Measurements from ENCODE around the gene DAPK2.

Gene DAPK2

GRCh38 chr15:63876085-63876662 is 170.1 kb downstream of the DAPK2 start:
- H3K9me3 ChIP-seq (ENCODE audit: insufficient read depth, low read length) = no peaks in the 10 kb centered on the region
- H3K4me1 ChIP-seq (ENCODE audit: low read length) = peaks cover 35% of the 10 kb centered on the region
- H2AFZ ChIP-seq (ENCODE audit: low read depth, low read length) = no peak overlapping the region
- H3K4me3 ChIP-seq (ENCODE audit: low read length) = no peak overlapping the region
- TF ChIP-seq CTCF (IDR thresholded peaks at IDR 0.05; ENCODE audit: low read depth, low read length) = no peak
- no peak for TF ChIP-seq EZH2phosphoT487 (IDR thresholded peaks at IDR 0.05; ENCODE audit: low read depth)
- H3K79me2 ChIP-seq (ENCODE audit: low read length) = no peaks in the 10 kb centered on the region
- no peaks in the 10 kb centered on the region for H3K36me3 ChIP-seq (replicated peaks; ENCODE audit: low read depth, low read length)
- H3K4me2 ChIP-seq (ENCODE audit: low read length) = no peak overlapping the region
- no peak overlapping the region for H3K9ac ChIP-seq (ENCODE audit: low read length)
- no peaks in the 10 kb centered on the region for H3K27me3 ChIP-seq (ENCODE audit: low read depth, low read length)
- H3K27ac ChIP-seq (ENCODE audit: low read length) = no peak overlapping the region
- no peaks in the 10 kb centered on the region for H4K20me1 ChIP-seq (ENCODE audit: insufficient read depth, low read length)

- Histone ChIP-seq H3K27ac (ENCODE audit: low read length) (no peak overlapping the region), H4K20me1 (ENCODE audit: insufficient read depth, low read length) (no peaks in the 10 kb centered on the region), H3K4me2 (ENCODE audit: low read length) (no peak overlapping the region), H3K4me3 (ENCODE audit: low read length) (no peak overlapping the region), H3K4me1 (ENCODE audit: low read length) (peaks cover 32% of the 10 kb centered on the region), H3K9ac (ENCODE audit: low read length) (no peak overlapping the region), H3K27me3 (ENCODE audit: low read depth, low read length) (no peaks in the 10 kb centered on the region), H3K79me2 (ENCODE audit: low read length) (no peaks in the 10 kb centered on the region), H3K9me3 (ENCODE audit: insufficient read depth, low read length) (no peaks in the 10 kb centered on the region), H2AFZ (ENCODE audit: low read depth, low read length) (no peak overlapping the region), H3K36me3 (replicated peaks; ENCODE audit: low read depth, low read length) (no peaks in the 10 kb centered on the region)
- TF ChIP-seq EZH2phosphoT487 (IDR thresholded peaks at IDR 0.05; ENCODE audit: low read depth) = no peak
- no peak for TF ChIP-seq CTCF (IDR thresholded peaks at IDR 0.05; ENCODE audit: low read depth, low read length)
These were observed 171.7 kb downstream of the DAPK2 start for GRCh38 chr15:63874616-63875015.

- no peak overlapping the region for H3K9ac ChIP-seq (ENCODE audit: low read length)
- H2AFZ ChIP-seq (ENCODE audit: low read depth, low read length) = no peak overlapping the region
- TF ChIP-seq EZH2phosphoT487 (IDR thresholded peaks at IDR 0.05; ENCODE audit: low read depth) (no peak), CTCF (IDR thresholded peaks at IDR 0.05; ENCODE audit: low read depth, low read length) (no peak)
- no peak overlapping the region for H3K27ac ChIP-seq (ENCODE audit: low read length)
- no peak overlapping the region for H3K4me3 ChIP-seq (ENCODE audit: low read length)
- peaks cover 20% of the 10 kb centered on the region for H3K4me1 ChIP-seq (ENCODE audit: low read length)
- H3K27me3 ChIP-seq (ENCODE audit: low read depth, low read length) = no peaks in the 10 kb centered on the region
- no peaks in the 10 kb centered on the region for H4K20me1 ChIP-seq (ENCODE audit: insufficient read depth, low read length)
- H3K9me3 ChIP-seq (ENCODE audit: insufficient read depth, low read length) = no peaks in the 10 kb centered on the region
- H3K79me2 ChIP-seq (ENCODE audit: low read length) = no peaks in the 10 kb centered on the region
- no peaks in the 10 kb centered on the region for H3K36me3 ChIP-seq (replicated peaks; ENCODE audit: low read depth, low read length)
- no peak overlapping the region for H3K4me2 ChIP-seq (ENCODE audit: low read length)
These were observed 173.3 kb downstream of the DAPK2 start for GRCh38 chr15:63872759-63873510.

- no peak overlapping the region for H3K4me3 ChIP-seq (ENCODE audit: low read length)
These were observed 175.6 kb downstream of the DAPK2 start for GRCh38 chr15:63870487-63871209.

More at GRCh38 chr15:63870487-63871209, 175.6 kb downstream of the DAPK2 start:
- no peak overlapping the region for H2AFZ ChIP-seq (ENCODE audit: low read depth, low read length)
- no peaks in the 10 kb centered on the region for H3K36me3 ChIP-seq (replicated peaks; ENCODE audit: low read depth, low read length)
- no peak overlapping the region for H3K9ac ChIP-seq (ENCODE audit: low read length)
- no peaks in the 10 kb centered on the region for H3K27me3 ChIP-seq (ENCODE audit: low read depth, low read length)
- H3K4me2 ChIP-seq (ENCODE audit: low read length) = peak overlapping the region; percentile 43
- no peaks in the 10 kb centered on the region for H3K79me2 ChIP-seq (ENCODE audit: low read length)
- H3K4me1 ChIP-seq (ENCODE audit: low read length) = peaks cover 15% of the 10 kb centered on the region
- no peaks in the 10 kb centered on the region for H3K9me3 ChIP-seq (ENCODE audit: insufficient read depth, low read length)
- no peak overlapping the region for H3K27ac ChIP-seq (ENCODE audit: low read length)
- H4K20me1 ChIP-seq (ENCODE audit: insufficient read depth, low read length) = no peaks in the 10 kb centered on the region
- TF ChIP-seq CTCF (IDR thresholded peaks at IDR 0.05; ENCODE audit: low read depth, low read length) = no peak
- no peak for TF ChIP-seq EZH2phosphoT487 (IDR thresholded peaks at IDR 0.05; ENCODE audit: low read depth)

Data from OCI-LY3 (cell line).